Heart left ventricle (tissue), 13 donors: ENCODE data around the gene SLC44A5.

Experiments used
- CTCF ChIP-seq, 12 donors: fragments of 200-600 bp; sonication (generic) in 4 of 12; IDR thresholded peaks; one replicate each; pipeline versions ENCODE4 v1.5.0 to v1.8.0; 2018 to 2022; ENCODE audit warnings: antibody characterized with exemption in 12 of 12, mild to moderate bottlenecking in 5 of 12
- POLR2A ChIP-seq, 2 donors: fragments of 450-650 bp; IDR thresholded peaks; one replicate each; pipeline ENCODE4 v1.6.1; 2017; ENCODE audit warnings: antibody characterized with exemption in 2 of 2, mild to moderate bottlenecking in 2 of 2, moderate library complexity in 2 of 2
- donor health status: ischemic (EF 13 %, LVEDD 7.1; RV severe dilation, severe dysfunction).
- donor health status: DM: no; HTN: yes; CAD: no.
- donor health status: DM: no; HTN: no; CAD: no.
- donor health status: ischemic (EF 25% LVEDD 6.9; RV normal size, moderate dysfunction).
- donor health status: ischemic (EF 25% LVEDD 5.7; RV mildly dilated, moderate dysfunction).
- donor health status: ischemic (EF 35%, LVEDD 5.7; RV mildly dilated, moderate dysfunction).
- donor health status: nonischemic (EF 11% LVEDD 7.7; RV severe dilation, severe dysfunction).
- donor health status: DM: yes; HTN: yes; CAD: no.
- donor health status: PGD.
- donor health status: ischemic (EF 29% LVEDD 5.4; RV normal size, mild dysfunction).
- donor health status: nonischemic (EF 23%, LVEDD 6.1; RV moderate dilation, normal function).

GRCh38 chr1:75554870-75555269, 56.0 kb downstream of the SLC44A5 start:
- no peak for TF ChIP-seq CTCF (IDR thresholded peaks at IDR 0.05)
- no peak for TF ChIP-seq POLR2A (IDR thresholded peaks at IDR 0.05)
